ENCODE results near the gene CCDC136. TPM values are rescaled to one million over a fixed set of nuclear protein-coding genes. Genes with fewer than 3 reads are reported as not detected.

CCDC136 gene
- total and polyA plus RNA-seq, 2 experiments from 2014 or later: 27.1 to 55.7 TPM

- TF ChIP-seq ZNF462 (CRISPR knock-in tag; IDR thresholded peaks at IDR 0.05): no peak
Measured at GRCh38 chr7:128846781-128847444, 55.1 kb downstream of the CCDC136 start (continued).

- H3K36me3 ChIP-seq (ENCODE audit: insufficient read depth): no peaks in the 10 kb centered on the region
- H3K4me3 Mint-ChIP-seq: no peak overlapping the region
- DNase-seq (ENCODE audit: low spot score): no peak
- peaks cover 8% of the 10 kb centered on the region for H3K27me3 Mint-ChIP-seq (ENCODE audit: insufficient read depth, low read depth, poor library complexity)
- H3K36me3 Mint-ChIP-seq (ENCODE audit: low read depth): no peaks in the 10 kb centered on the region; the same call in 2 of the 3 replicates
- H3K4me1 Mint-ChIP-seq: no peaks in the 10 kb centered on the region; the same call in 2 of the 3 replicates
- no peak for ATAC-seq
- no peak overlapping the region for H3K27ac ChIP-seq (ENCODE audit: low read depth)
- H4K20me1 ChIP-seq (replicated peaks; ENCODE audit: insufficient read depth): no peaks in the 10 kb centered on the region
- no peaks in the 10 kb centered on the region for H3K9me2 ChIP-seq (ENCODE audit: insufficient read depth)
- no peaks in the 10 kb centered on the region for H3K27me3 ChIP-seq (ENCODE audit: insufficient read depth)
- H3K27ac Mint-ChIP-seq: no peak overlapping the region
- H3K9me3 Mint-ChIP-seq: no peaks in the 10 kb centered on the region
- H3K79me2 ChIP-seq (replicated peaks; ENCODE audit: insufficient read depth): no peaks in the 10 kb centered on the region
- no peak overlapping the region for H2AFZ ChIP-seq
- H3K4me1 ChIP-seq (ENCODE audit: insufficient read depth): no peaks in the 10 kb centered on the region
- H3K4me3 ChIP-seq: no peak overlapping the region
- no peak overlapping the region for H3K4me2 ChIP-seq
- no peaks in the 10 kb centered on the region for H3F3A ChIP-seq (replicated peaks; ENCODE audit: low read depth)
- TF ChIP-seq POLR2AphosphoS5 (IDR thresholded peaks at IDR 0.05; ENCODE audit: low read depth): no peak
- no peak for TF ChIP-seq JUNB (IDR thresholded peaks at IDR 0.05; ENCODE audit: unreplicated experiment)
- no peak for TF ChIP-seq EZH2 (IDR thresholded peaks at IDR 0.05; ENCODE audit: low read depth, unreplicated experiment)
- no peak for TF ChIP-seq CREB1 (CRISPR knock-in tag; IDR thresholded peaks at IDR 0.05; ENCODE audit: low read depth)
- no peak for TF ChIP-seq ZNF331 (CRISPR knock-in tag; IDR thresholded peaks at IDR 0.05; ENCODE audit: low read depth)
- no peak for TF ChIP-seq EZH2phosphoT487 (IDR thresholded peaks at IDR 0.05; ENCODE audit: unreplicated experiment)
- no peak for TF ChIP-seq ETS1 (IDR thresholded peaks at IDR 0.05)
- TF ChIP-seq ZNF462 (CRISPR knock-in tag; IDR thresholded peaks at IDR 0.05): no peak
Measured at GRCh38 chr7:128847721-128848211, 56.0 kb downstream of the CCDC136 start.

Data from GM23338 (cell line).